ENCODE measurements around the gene RBM39. TPM values are rescaled to one million over a fixed set of nuclear protein-coding genes. Genes with fewer than 3 reads are reported as not detected.
"Not testable (repeated sequence)": the region's sequence is repeated elsewhere in the genome, so short reads cannot be mapped to it uniquely, and the experiment has no call there.

The RBM39 gene
- total RNA-seq, 1 donor from 2014 or later: 488 TPM

GRCh38 chr20:35716330-35716729 is 25.7 kb downstream of the RBM39 start:
- no peak for TF ChIP-seq CTCF (IDR thresholded peaks at IDR 0.05; ENCODE audit: unreplicated experiment)
- no peak overlapping the region for H3K27ac Mint-ChIP-seq
- no peak for DNase-seq (ENCODE audit: low spot score in 2 of 2, unreplicated experiment in 2 of 2)
- H3K27me3 Mint-ChIP-seq (ENCODE audit: low read depth): no peaks in the 10 kb centered on the region
- H3K4me1 Mint-ChIP-seq: no peaks in the 10 kb centered on the region
- H3K4me3 Mint-ChIP-seq: no peak overlapping the region
- peaks cover 47% of the 10 kb centered on the region for H3K36me3 Mint-ChIP-seq
- no peaks in the 10 kb centered on the region for H3K9me3 Mint-ChIP-seq

- no peaks in the 10 kb centered on the region for H3K4me1 Mint-ChIP-seq
- no peak overlapping the region for H3K27ac Mint-ChIP-seq
- TF ChIP-seq CTCF (IDR thresholded peaks at IDR 0.05; ENCODE audit: unreplicated experiment): no peak
- peaks cover 51% of the 10 kb centered on the region for H3K36me3 Mint-ChIP-seq
- no peak for DNase-seq (ENCODE audit: low spot score in 2 of 2, unreplicated experiment in 2 of 2)
- no peaks in the 10 kb centered on the region for H3K27me3 Mint-ChIP-seq (ENCODE audit: low read depth)
- H3K9me3 Mint-ChIP-seq: no peaks in the 10 kb centered on the region
- H3K4me3 Mint-ChIP-seq: no peak overlapping the region
These were observed 26.4 kb downstream of the RBM39 start for GRCh38 chr20:35715652-35716051.

DNA sequence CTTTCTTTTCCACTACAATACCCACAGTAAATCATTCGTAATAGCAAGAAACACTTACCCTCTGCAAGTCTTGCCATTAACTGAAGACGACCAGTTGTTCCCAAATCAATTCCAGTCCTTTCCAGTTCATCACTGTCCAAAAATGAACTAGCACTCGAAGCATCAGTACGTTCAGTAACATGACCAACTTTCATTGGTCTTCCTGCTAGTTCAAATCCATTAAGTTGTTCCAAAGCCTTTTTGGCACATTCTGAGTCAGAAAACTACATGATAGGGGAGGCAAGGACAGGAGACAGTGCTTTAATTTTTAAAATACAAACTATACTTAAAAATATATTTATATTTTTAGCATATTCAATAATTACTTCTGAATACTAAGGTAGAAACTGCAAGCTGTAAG is 27.9 kb downstream of the RBM39 start:
- DNase-seq (ENCODE audit: low spot score in 2 of 2, unreplicated experiment in 2 of 2): no peak
- H3K9me3 Mint-ChIP-seq: no peaks in the 10 kb centered on the region
- peaks cover 44% of the 10 kb centered on the region for H3K36me3 Mint-ChIP-seq
- TF ChIP-seq CTCF (IDR thresholded peaks at IDR 0.05; ENCODE audit: unreplicated experiment): no peak
- no peak overlapping the region for H3K27ac Mint-ChIP-seq
- H3K4me1 Mint-ChIP-seq: peaks cover under 1% of the 10 kb centered on the region
- no peaks in the 10 kb centered on the region for H3K27me3 Mint-ChIP-seq (ENCODE audit: low read depth)
- no peak overlapping the region for H3K4me3 Mint-ChIP-seq

DNA sequence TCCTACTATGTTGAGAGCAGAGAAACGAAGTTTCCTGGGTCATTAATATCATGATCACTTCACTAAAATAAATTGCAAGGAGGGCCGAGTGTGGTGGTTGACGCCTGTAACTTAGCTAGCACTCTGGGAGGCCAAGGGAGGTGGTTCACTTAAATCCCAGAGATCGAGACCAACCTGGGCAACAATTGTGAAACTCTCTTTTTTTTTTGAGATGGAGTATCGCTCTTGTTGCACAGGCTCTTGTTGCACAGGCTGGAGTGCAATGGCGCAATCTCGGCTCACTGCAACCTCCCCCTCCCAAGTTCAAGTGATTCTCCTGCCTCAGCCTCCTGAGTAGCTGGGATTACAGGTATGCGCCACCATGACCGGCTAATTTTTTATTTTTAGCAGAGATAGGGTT is 28.9 kb downstream of the RBM39 start:
- not testable (repeated sequence) for H3K27me3 Mint-ChIP-seq (ENCODE audit: low read depth); H3K4me3 Mint-ChIP-seq; H3K4me1 Mint-ChIP-seq; H3K9me3 Mint-ChIP-seq; H3K27ac Mint-ChIP-seq; DNase-seq (ENCODE audit: low spot score in 2 of 2, unreplicated experiment in 2 of 2)
- H3K36me3 Mint-ChIP-seq: peaks cover 43% of the 10 kb centered on the region

DNA sequence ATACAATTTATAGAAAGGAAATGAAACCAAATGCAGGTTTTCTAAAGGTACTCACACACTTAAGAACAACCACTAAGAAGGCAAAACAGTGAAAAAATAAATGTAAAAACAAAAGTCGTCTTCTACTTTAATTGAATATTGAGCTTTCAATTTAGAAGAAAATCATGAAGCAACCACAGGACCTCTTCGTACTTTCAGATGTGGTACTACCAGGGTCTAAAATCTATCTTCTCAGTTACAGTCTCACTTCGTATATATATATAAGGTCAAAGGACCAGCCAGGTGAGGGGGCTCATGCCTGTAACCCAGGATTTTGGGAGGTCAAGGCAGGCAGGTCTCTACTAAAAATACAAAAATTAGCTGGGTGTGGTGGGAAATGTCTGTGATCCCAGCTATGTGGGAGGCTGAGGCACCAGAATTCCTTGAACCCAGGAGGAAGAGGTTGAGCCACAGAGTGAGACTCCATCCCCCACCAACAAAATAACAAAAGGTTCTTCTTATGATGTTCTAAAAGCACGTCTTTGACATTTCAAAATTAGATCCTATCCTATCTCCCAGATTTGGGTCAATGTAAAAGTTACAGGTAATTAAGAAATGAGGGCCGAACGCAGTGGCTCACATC is 30.4 kb downstream of the RBM39 start:
- no peak overlapping the region for H3K4me3 Mint-ChIP-seq
- no peak for TF ChIP-seq CTCF (IDR thresholded peaks at IDR 0.05; ENCODE audit: unreplicated experiment)

GRCh38 chr20:35710884-35711587 is 31.0 kb downstream of the RBM39 start:
- TF ChIP-seq CTCF (IDR thresholded peaks at IDR 0.05; ENCODE audit: unreplicated experiment): no peak
- H3K36me3 Mint-ChIP-seq: peaks cover 39% of the 10 kb centered on the region
- DNase-seq (ENCODE audit: low spot score in 2 of 2, unreplicated experiment in 2 of 2): no peak
- no peak overlapping the region for H3K4me3 Mint-ChIP-seq
- peak overlapping the region; percentile 53 for H3K27ac Mint-ChIP-seq
- no peaks in the 10 kb centered on the region for H3K9me3 Mint-ChIP-seq
- peaks cover 2% of the 10 kb centered on the region for H3K4me1 Mint-ChIP-seq
- no peaks in the 10 kb centered on the region for H3K27me3 Mint-ChIP-seq (ENCODE audit: low read depth)

More for the DNA sequence above, 30.4 kb downstream of the RBM39 start:
- H3K4me1 Mint-ChIP-seq: peaks cover 2% of the 10 kb centered on the region
- H3K36me3 Mint-ChIP-seq: peaks cover 40% of the 10 kb centered on the region
- H3K9me3 Mint-ChIP-seq: no peaks in the 10 kb centered on the region
- no peaks in the 10 kb centered on the region for H3K27me3 Mint-ChIP-seq (ENCODE audit: low read depth)
- H3K27ac Mint-ChIP-seq: peak overlapping the region; percentile 53
- no peak for DNase-seq (ENCODE audit: low spot score in 2 of 2, unreplicated experiment in 2 of 2)

All from mesothelial cell of epicardium (in vitro differentiated cells).